Left kidney (tissue), 8 donors: ENCODE results near the gene DKKL1. TPM values are rescaled to one million over a fixed set of nuclear protein-coding genes. Genes with fewer than 3 reads are reported as not detected.
A peak's percentile ranks its signal among the peaks of the same experiment; 100 is the strongest.
"Not testable (repeated sequence)": the region's sequence is repeated elsewhere in the genome, so short reads cannot be mapped to it uniquely, and the experiment has no call there.

Experiments used
- DNase-seq: peaks from one replicate; pipeline ENCODE4 v3.0.0-alpha.2; 2013
- long read RNA-seq, 8 donors: transcript quantifications; one replicate each; lab custom pipeline, GENCODE V29; 2026
- polyA plus RNA-seq: library from polyadenylated mRNA; unstranded; fragments of 120-200 nt; gene quantifications from one replicate; pipeline ENCODE4 v1.2.1, GENCODE V29; 2013; ENCODE audit not compliant: insufficient read length

The DKKL1 gene
- 5.0 TPM for polyA plus RNA-seq
- long read RNA-seq, donor 1, transcript DKKL1-202 (2 exons, 524 nt) = major isoform, 7 of 7 reads
- long read RNA-seq, donor 1, partial matches to known transcripts = 0 of 7 reads
- long read RNA-seq, donor 1, other reads (novel, unspliced or antisense) = 0 of 7 reads
- long read RNA-seq, donor 2, partial matches to known transcripts = 0 of 1 reads
- long read RNA-seq, donor 2, other reads (novel, unspliced or antisense) = 0 of 1 reads
- long read RNA-seq, donor 3, partial matches to known transcripts = 0 of 3 reads
- long read RNA-seq, donor 3, other reads (novel, unspliced or antisense) = 0 of 3 reads
- long read RNA-seq, donor 4 = 0 reads
- long read RNA-seq, donor 5, partial matches to known transcripts = 0 of 2 reads
- long read RNA-seq, donor 5, other reads (novel, unspliced or antisense) = 0 of 2 reads
- long read RNA-seq, donor 6, partial matches to known transcripts = 0 of 3 reads
- long read RNA-seq, donor 6, other reads (novel, unspliced or antisense) = 0 of 3 reads
- long read RNA-seq, donor 7, partial matches to known transcripts = 0 of 2 reads
- long read RNA-seq, donor 7, other reads (novel, unspliced or antisense) = 0 of 2 reads
- long read RNA-seq, donor 8 = 0 reads

- DNase-seq = peak; percentile 98
These were observed at the start of gene DKKL1 for GRCh38 chr19:49363268-49364082. DKKL1 (plus strand) TSS chr19:49363877; CDS start chr19:49363999, 122 bp downstream.

GRCh38 chr19:49315111-49315510 lies 48.6 kb upstream of the DKKL1 start:
- DNase-seq = no peak

- DNase-seq = no peak
These were observed 47.4 kb upstream of the DKKL1 start for GRCh38 chr19:49316284-49316683.

GRCh38 chr19:49318296-49318695 lies 45.4 kb upstream of the DKKL1 start:
- no peak for DNase-seq

- DNase-seq = no peak
These were observed 38.7 kb upstream of the DKKL1 start, which contains the start of gene SLC6A16 for GRCh38 chr19:49324801-49325576. SLC6A16 (minus strand) TSS chr19:49325191; CDS start chr19:49311347, 13,844 bp downstream.

GRCh38 chr19:49325756-49326155 lies 37.9 kb upstream of the DKKL1 start:
- not testable (repeated sequence) for DNase-seq

- DNase-seq = no peak
These were observed 37.4 kb upstream of the DKKL1 start for GRCh38 chr19:49326165-49326704.

GRCh38 chr19:49327878-49328544 lies 35.7 kb upstream of the DKKL1 start:
- no peak for DNase-seq

GRCh38 chr19:49328741-49329140 lies 34.9 kb upstream of the DKKL1 start:
- DNase-seq = no peak

- DNase-seq = not testable (repeated sequence)
These were observed 32.5 kb upstream of the DKKL1 start for GRCh38 chr19:49331187-49331586.

- no peak for DNase-seq
These were observed 32.0 kb upstream of the DKKL1 start for GRCh38 chr19:49331616-49332055.

GRCh38 chr19:49332691-49333417 lies 30.8 kb upstream of the DKKL1 start:
- DNase-seq = not testable (repeated sequence)

GRCh38 chr19:49333418-49333805 lies 30.3 kb upstream of the DKKL1 start:
- DNase-seq = no peak

GRCh38 chr19:49333811-49334288 lies 29.8 kb upstream of the DKKL1 start:
- no peak for DNase-seq

- no peak for DNase-seq
These were observed 28.4 kb upstream of the DKKL1 start, which contains the start of gene CD37 for GRCh38 chr19:49335071-49335783. CD37 (plus strand) TSS chr19:49335406; CDS start chr19:49335541, 135 bp downstream.

- no peak for DNase-seq
These were observed 27.7 kb upstream of the DKKL1 start for GRCh38 chr19:49335784-49336481.

GRCh38 chr19:49336482-49337266 lies 27.0 kb upstream of the DKKL1 start:
- no peak for DNase-seq
